CD4-positive, alpha-beta memory T cell (primary cell): Measurements from ENCODE around the gene ACRV1. TPM values are rescaled to one million over a fixed set of nuclear protein-coding genes. Genes with fewer than 3 reads are reported as not detected.

Experiments used
- polyA plus RNA-seq, 2 donors: library from polyadenylated mRNA; unstranded; fragments of 300-500 nt; fragmentation: Illumina TruSeq; gene quantifications; one replicate each; pipeline ENCODE4 v1.2.3, GENCODE V29; 2021
- total RNA-seq, 2 experiments: library from RNA; stranded (reverse); gene quantifications; one replicate each; pipeline ENCODE4 v1.2.3, GENCODE V29; 2021

Gene ACRV1
- total and polyA plus RNA-seq, 4 experiments from 2014 or later = not detected

Other genes with a start within 250 kb of the ACRV1 start
- gene FEZ1, start 184.6 kb downstream of the ACRV1 start, total RNA-seq = under 1 TPM; 0.44 to 0.70 TPM
- gene FEZ1, start 184.6 kb downstream of the ACRV1 start, polyA plus RNA-seq = 1 to 10 TPM in 1 of 2 donors, under 1 TPM in 1; 0.55 to 1.2 TPM
- gene EI24, start 111.4 kb downstream of the ACRV1 start, total RNA-seq = 10 to 100 TPM; 35.5 to 36.8 TPM
- gene EI24, start 111.4 kb downstream of the ACRV1 start, polyA plus RNA-seq = 10 to 100 TPM; 59.5 to 61.2 TPM
- gene STT3A, start 88.0 kb downstream of the ACRV1 start, total RNA-seq = 100 to 1,000 TPM; 133 to 138 TPM
- 10 to 100 TPM; 81.8 to 86.7 TPM for gene STT3A, start 88.0 kb downstream of the ACRV1 start, polyA plus RNA-seq
- gene CHEK1, start 55.7 kb downstream of the ACRV1 start, total RNA-seq = 1 to 10 TPM in 1 of 2 experiments, under 1 TPM in 1; 1.00 to 1.7 TPM
- gene CHEK1, start 55.7 kb downstream of the ACRV1 start, polyA plus RNA-seq = 1 to 10 TPM; 2.0 TPM
- gene PATE1, start 65.4 kb upstream of the ACRV1 start, total RNA-seq = not detected
- not detected for gene PATE1, start 65.4 kb upstream of the ACRV1 start, polyA plus RNA-seq
- not detected for gene PATE2, start 98.0 kb upstream of the ACRV1 start, total RNA-seq
- gene PATE2, start 98.0 kb upstream of the ACRV1 start, polyA plus RNA-seq = not detected
- not detected for gene PATE3, start 107.3 kb upstream of the ACRV1 start, total RNA-seq
- gene PATE3, start 107.3 kb upstream of the ACRV1 start, polyA plus RNA-seq = not detected
- gene PATE4, start 152.5 kb upstream of the ACRV1 start, total RNA-seq = not detected
- not detected for gene PATE4, start 152.5 kb upstream of the ACRV1 start, polyA plus RNA-seq
- 1 to 10 TPM; 8.1 to 8.2 TPM for gene HYLS1, start 206.8 kb upstream of the ACRV1 start, total RNA-seq
- gene HYLS1, start 206.8 kb upstream of the ACRV1 start, polyA plus RNA-seq = 1 to 10 TPM; 8.9 to 9.6 TPM
- 10 to 100 TPM; 12.4 to 12.6 TPM for gene PUS3, start 222.4 kb upstream of the ACRV1 start, total RNA-seq
- gene PUS3, start 222.4 kb upstream of the ACRV1 start, polyA plus RNA-seq = 10 to 100 TPM in 1 of 2 donors, 1 to 10 TPM in 1; 5.3 to 11.9 TPM
- gene DDX25, start 223.7 kb upstream of the ACRV1 start, total RNA-seq = not detected
- not detected for gene DDX25, start 223.7 kb upstream of the ACRV1 start, polyA plus RNA-seq